A673 (cell line): ENCODE data around the gene ARHGAP15. TPM values are rescaled to one million over a fixed set of nuclear protein-coding genes. Genes with fewer than 3 reads are reported as not detected.

Experiments
- BruUV-seq: library from RNA; stranded (reverse); fragments of 400-500 nt; replicated peaks from 2 replicates; lab custom pipeline; 2021; lab: Mats Ljungman, UMichigan
- CTCF ChIA-PET: fragments of 300-600 bp; sonication (Branson Sonifier 250); formaldehyde crosslinking; loops from one replicate; lab custom pipeline; 2022; ENCODE audit warnings: antibody characterized with exemption; lab: Charles Lee
- POLR2A ChIA-PET: fragments of 300-600 bp; sonication (Branson Sonifier 250); formaldehyde crosslinking; loops from one replicate; lab custom pipeline; 2022; ENCODE audit warnings: antibody characterized with exemption; ENCODE audit not compliant: low non-redundant PET; lab: Charles Lee
- DNase-seq: peaks from one replicate; pipeline ENCODE4 v3.0.0-alpha.2; 2015; ENCODE audit warnings: low spot score
- H3K27ac ChIP-seq: fragments of 200-600 bp; sonication (generic); 2 replicates; pipeline ENCODE4 v1.5.1; 2016; ENCODE audit warnings: mixed run types, low read depth, mild to moderate bottlenecking, mixed read lengths, antibody characterized with exemption, low read length; ENCODE audit not compliant: poor library complexity, severe bottlenecking
- H3K27me3 ChIP-seq: fragments of 200-600 bp; sonication (generic); replicated peaks from 2 replicates; pipeline ENCODE4 v1.6.1; 2017; ENCODE audit warnings: mixed run types, low read depth, mild to moderate bottlenecking, mixed read lengths, antibody characterized with exemption, low read length; ENCODE audit not compliant: insufficient read depth, poor library complexity
- H3K36me3 ChIP-seq: fragments of 200-600 bp; sonication (generic); 2 replicates; pipeline ENCODE4 v1.6.1; 2016; ENCODE audit warnings: mixed run types, mild to moderate bottlenecking, mixed read lengths, antibody characterized with exemption, low read length; ENCODE audit not compliant: insufficient read depth, poor library complexity, severe bottlenecking
- H3K4me1 ChIP-seq: fragments of 200-600 bp; sonication (generic); 2 replicates; pipeline ENCODE4 v1.6.1; 2017; ENCODE audit warnings: mixed run types, mild to moderate bottlenecking, mixed read lengths, antibody characterized with exemption, low read length; ENCODE audit not compliant: insufficient read depth, poor library complexity, severe bottlenecking
- H3K4me3 ChIP-seq: fragments of 200-600 bp; sonication (generic); 2 replicates; pipeline ENCODE4 v1.5.1; 2016; ENCODE audit warnings: low read depth, mixed run types, mild to moderate bottlenecking, mixed read lengths, low read length; ENCODE audit not compliant: poor library complexity, severe bottlenecking
- H3K9me3 ChIP-seq: fragments of 200-600 bp; sonication (generic); 2 replicates; pipeline ENCODE4 v1.6.1; 2016; ENCODE audit warnings: mixed run types, low read depth, mild to moderate bottlenecking, mixed read lengths, antibody characterized with exemption, low read length; ENCODE audit not compliant: poor library complexity, severe bottlenecking
- EZH2 ChIP-seq: fragments of 200-600 bp; sonication (generic); IDR thresholded peaks from 2 replicates; pipeline ENCODE4 v1.6.1; 2017; ENCODE audit warnings: borderline replicate concordance, low read depth, mild to moderate bottlenecking, mixed read lengths, antibody characterized with exemption, low read length; ENCODE audit not compliant: poor library complexity, severe bottlenecking
- intact Hi-C: fragments of 100-400 bp; cut with micrococcal nuclease; formaldehyde crosslinking; loops from one replicate; pipeline ENCODE4 v1.10.0; 2022; ENCODE audit not compliant: unreplicated experiment
- total RNA-seq: library from RNA; stranded (reverse); gene quantifications from 2 replicates; pipeline ENCODE4 v1.2.3, GENCODE V29; 2021
- TF ChIP-seq, protein P1 (sequence below): fragments of 300-800, 200-600 bp; sonication (generic); conservative IDR thresholded peaks from 2 replicates; pipeline ENCODE4 v1.5.1; 2017; ENCODE audit warnings: low read depth, mild to moderate bottlenecking, antibody characterized with exemption, low read length, moderate library complexity, mixed read lengths

The ARHGAP15 gene
- total RNA-seq, 1 experiment from 2014 or later: not detected

DNA sequence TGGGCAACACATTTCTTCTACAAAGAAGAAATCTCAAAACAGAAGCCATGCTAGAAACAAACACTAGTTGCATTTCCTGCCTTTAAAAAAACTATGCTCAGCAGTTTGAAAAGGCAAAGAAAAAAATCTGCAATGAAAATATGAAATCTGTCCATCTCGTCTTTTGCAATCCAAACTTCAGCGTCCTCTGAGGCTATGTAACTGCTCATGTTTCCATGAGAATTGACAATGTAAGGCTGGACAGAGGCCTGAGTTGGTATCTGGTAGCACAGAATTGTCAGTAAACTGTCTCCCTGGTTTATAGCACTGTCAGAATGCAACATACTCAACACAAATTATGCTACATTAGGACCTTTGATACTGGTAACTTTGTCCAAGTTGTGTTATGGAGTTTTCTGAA is 429.9 kb downstream of the ARHGAP15 start:
- POLR2A ChIA-PET: no interaction called here
- DNase-seq: no peak
- CTCF ChIA-PET: no interaction called here
- Histone ChIP-seq H3K36me3 (no peaks in the 10 kb centered on the region), H3K4me1 (no peaks in the 10 kb centered on the region), H3K27ac (no peak overlapping the region), H3K27me3 (no peaks in the 10 kb centered on the region), H3K4me3 (no peak overlapping the region), H3K9me3 (no peaks in the 10 kb centered on the region)
- intact Hi-C loops: no loop called here
- TF ChIP-seq EZH2: no peak
- TF ChIP-seq, protein P1, sequence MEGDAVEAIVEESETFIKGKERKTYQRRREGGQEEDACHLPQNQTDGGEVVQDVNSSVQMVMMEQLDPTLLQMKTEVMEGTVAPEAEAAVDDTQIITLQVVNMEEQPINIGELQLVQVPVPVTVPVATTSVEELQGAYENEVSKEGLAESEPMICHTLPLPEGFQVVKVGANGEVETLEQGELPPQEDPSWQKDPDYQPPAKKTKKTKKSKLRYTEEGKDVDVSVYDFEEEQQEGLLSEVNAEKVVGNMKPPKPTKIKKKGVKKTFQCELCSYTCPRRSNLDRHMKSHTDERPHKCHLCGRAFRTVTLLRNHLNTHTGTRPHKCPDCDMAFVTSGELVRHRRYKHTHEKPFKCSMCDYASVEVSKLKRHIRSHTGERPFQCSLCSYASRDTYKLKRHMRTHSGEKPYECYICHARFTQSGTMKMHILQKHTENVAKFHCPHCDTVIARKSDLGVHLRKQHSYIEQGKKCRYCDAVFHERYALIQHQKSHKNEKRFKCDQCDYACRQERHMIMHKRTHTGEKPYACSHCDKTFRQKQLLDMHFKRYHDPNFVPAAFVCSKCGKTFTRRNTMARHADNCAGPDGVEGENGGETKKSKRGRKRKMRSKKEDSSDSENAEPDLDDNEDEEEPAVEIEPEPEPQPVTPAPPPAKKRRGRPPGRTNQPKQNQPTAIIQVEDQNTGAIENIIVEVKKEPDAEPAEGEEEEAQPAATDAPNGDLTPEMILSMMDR: no peak
- BruUV-seq: no TSS peak

DNA sequence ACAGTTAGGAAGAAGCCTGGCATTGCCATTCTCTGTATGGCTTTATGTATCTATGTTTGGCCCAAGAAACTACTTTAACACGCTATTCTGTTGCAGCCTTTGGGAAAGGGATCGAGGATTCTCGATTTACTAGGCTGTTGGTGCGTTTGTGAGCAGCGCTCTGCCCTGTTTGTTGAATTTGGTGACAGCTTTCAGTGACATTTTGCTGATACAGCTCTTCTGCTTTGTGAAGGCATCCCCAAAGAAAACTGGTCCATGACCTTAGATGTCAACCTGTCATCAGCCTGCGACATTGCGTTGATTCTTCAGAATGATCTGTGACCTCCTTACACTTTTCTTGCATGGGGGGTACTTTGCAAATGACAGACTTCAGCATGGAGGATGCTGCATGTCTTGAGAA is 431.5 kb downstream of the ARHGAP15 start:
- no TSS peak for BruUV-seq
- no peaks in the 10 kb centered on the region for H3K36me3 ChIP-seq
- no peaks in the 10 kb centered on the region for H3K4me1 ChIP-seq
- TF ChIP-seq, protein P1: no peak
- TF ChIP-seq EZH2: no peak
- CTCF ChIA-PET: no interaction called here
- POLR2A ChIA-PET: no interaction called here
- DNase-seq: no peak
- no peaks in the 10 kb centered on the region for H3K27me3 ChIP-seq
- intact Hi-C loops: no loop called here
- H3K4me3 ChIP-seq: no peak overlapping the region
- H3K27ac ChIP-seq: no peak overlapping the region
- no peaks in the 10 kb centered on the region for H3K9me3 ChIP-seq

DNA sequence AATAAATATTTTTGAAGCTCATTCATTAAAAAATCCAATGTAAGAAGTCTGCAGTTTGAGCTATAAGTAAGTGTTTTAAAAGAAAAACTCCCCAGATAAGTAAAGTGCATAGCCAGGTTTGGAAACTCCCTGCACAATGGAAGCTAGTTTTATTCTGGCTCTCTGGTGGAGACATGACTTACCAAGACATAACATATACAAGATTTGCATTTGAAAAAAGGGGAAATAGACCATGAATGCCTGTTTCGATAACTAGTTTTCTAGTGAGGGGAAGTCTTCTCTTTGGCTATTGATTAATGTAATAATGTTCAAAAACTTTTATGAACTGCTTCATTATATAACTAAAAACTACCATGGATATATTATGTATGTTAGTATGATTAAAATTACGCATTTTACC is 435.2 kb downstream of the ARHGAP15 start:
- no peaks in the 10 kb centered on the region for H3K9me3 ChIP-seq
- DNase-seq: no peak
- POLR2A ChIA-PET: no interaction called here
- TF ChIP-seq, protein P1: no peak
- TF ChIP-seq EZH2: no peak
- intact Hi-C loops: no loop called here
- no TSS peak for BruUV-seq
- H3K27ac ChIP-seq: no peak overlapping the region
- no peaks in the 10 kb centered on the region for H3K27me3 ChIP-seq
- CTCF ChIA-PET: no interaction called here
- no peaks in the 10 kb centered on the region for H3K4me1 ChIP-seq
- no peak overlapping the region for H3K4me3 ChIP-seq
- H3K36me3 ChIP-seq: no peaks in the 10 kb centered on the region
